HS-5 (cell line): Measurements from ENCODE around the gene LINGO1.

Source experiments
- DNase-seq: peaks from one replicate; pipeline ENCODE4 v3.0.0-alpha.2; 2012; ENCODE audit warnings: low read depth

Gene LINGO1, protein sequence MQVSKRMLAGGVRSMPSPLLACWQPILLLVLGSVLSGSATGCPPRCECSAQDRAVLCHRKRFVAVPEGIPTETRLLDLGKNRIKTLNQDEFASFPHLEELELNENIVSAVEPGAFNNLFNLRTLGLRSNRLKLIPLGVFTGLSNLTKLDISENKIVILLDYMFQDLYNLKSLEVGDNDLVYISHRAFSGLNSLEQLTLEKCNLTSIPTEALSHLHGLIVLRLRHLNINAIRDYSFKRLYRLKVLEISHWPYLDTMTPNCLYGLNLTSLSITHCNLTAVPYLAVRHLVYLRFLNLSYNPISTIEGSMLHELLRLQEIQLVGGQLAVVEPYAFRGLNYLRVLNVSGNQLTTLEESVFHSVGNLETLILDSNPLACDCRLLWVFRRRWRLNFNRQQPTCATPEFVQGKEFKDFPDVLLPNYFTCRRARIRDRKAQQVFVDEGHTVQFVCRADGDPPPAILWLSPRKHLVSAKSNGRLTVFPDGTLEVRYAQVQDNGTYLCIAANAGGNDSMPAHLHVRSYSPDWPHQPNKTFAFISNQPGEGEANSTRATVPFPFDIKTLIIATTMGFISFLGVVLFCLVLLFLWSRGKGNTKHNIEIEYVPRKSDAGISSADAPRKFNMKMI

DNA sequence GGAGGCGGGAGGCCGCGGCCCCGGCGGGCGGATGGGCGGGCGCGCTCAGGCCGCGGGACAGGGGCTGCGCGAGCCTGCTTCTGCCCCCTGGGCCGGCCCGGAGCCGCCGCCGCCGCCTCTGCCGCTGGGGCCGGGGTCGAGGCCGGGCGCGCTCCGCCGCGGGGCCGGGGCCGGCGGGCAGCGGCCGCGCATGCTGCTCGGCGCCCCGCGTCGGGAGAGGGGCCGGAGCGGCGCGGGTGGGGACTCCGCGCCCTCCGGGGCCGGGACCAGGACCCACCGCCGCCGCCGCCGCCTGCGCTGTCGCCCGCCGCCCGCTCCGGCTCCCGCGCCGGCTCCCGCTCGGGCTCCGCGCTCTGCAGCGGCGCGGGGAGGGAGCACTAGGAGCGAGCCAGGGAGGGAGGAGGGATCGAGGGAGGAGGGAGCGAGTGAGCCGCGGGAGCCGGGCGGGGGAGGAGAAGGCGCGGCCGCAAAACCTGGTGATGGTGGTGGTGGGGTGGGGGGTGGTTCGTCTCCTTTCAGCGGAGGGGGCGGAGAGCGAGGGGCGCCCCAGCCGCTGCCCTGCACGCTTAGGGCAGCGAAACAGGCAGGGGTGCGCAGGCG lies at the start of gene LINGO1:
TSS of gene LINGO1 (minus strand) at position 379 of the 600 bp plus-strand sequence. CDS start 597 bp downstream, outside the sequence.
- DNase-seq: no peak

DNA sequence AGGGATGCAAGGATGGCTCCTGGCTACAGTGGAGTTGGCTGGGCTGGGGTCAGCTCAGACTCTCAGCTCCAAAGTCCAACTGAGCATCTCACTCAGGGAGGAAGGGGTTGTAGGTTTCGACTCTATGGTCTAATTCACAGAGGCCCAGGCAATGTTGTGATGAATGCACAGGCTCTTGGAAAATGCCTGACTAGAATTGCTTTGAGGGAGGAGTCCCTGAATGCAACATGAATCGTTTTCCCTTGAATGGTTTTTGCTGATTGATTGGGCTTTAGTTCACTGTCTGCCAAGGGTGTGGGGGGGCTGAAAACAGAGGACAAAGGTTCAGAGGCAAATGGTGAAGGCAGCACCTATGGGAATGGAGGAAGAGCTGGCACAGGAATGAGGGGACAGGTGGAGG lies 48.6 kb upstream of the LINGO1 start:
- DNase-seq: no peak

DNA sequence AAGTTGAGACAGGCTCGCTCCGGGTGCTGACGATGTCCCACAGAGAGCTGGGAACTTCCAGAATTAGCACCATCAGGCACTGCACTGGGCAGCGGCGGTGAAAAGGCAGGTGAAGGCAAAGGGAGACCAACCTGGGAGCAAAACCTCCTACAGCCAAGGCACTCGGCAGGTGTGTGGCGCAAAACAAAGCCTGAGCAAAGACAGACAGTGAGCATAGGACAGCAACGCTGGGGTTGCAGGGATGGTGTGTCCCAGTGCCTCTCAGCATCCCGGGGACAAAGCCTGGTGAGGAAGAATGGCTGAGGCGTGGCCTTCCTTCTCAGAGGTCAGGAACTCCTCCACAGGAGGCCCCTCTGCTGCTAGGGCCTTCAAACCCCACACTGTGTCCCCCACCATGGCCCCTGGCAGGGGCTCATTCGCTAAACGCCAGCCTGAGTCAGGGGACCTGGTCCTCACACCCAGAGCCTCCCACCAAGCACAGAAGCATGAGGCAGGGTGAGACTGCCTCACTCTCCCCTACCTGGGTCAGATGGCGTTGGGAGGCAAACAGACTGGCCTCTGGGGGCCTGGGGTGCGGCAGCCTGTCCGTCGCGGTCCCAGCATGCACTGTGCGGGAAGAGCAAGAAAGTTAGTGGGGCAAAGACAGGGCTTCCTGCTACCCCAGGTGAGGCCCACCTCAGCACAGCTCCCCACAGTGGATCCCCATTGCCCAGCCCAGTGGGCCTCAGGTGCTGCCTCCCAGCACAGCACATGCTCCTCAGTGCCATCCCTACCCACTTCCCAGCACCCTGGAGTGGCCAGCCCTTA lies 44.1 kb upstream of the LINGO1 start:
- DNase-seq: no peak

DNA sequence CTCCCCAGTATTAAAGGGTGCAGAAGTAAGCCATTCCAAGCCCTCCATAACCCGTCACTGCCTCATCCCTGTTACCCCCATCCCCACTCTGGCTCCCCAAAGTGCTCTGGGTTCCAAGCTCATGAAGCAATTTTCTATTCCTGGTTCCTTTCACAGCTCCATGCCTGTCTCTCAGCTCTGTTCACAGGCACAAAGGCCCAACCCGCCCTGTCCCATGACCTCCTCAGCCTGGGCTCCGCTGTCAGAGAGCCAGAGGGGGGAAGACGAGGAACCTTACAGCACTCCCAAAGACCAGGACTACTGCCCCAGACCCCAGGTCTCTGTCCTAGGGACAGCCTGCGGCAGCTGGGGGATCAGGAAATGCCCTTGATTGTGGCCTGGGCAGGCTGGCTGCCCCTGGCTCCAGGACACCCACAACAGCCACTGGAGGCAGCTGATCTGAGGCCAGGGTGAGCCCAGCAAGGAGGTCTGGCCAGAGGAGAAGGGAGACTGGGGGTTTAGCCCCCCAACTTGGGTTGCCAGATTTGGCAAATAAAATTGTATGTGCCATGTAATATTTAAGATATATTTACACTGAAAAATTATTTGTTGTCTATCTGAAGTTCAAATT lies 43.2 kb upstream of the LINGO1 start:
- DNase-seq: no peak

DNA sequence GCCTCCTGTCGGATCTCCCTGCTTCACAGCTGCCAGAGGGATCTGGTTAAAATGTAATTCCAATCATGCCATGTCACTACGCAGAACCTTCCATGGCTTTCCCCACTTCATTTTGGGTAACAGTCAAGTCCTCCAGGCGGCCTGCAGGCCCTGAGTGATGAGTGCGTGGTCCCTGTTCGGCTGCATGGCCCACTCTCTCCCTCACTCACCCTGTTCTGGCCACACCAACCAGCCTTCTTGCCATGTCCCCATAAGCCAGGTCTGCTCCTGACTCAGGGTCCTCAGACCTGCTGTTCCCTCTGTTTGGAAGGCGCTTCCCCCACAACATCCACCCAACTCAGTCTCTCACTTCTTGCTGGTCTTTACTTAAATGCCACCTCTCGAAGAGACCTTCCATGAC lies 41.6 kb upstream of the LINGO1 start:
- no peak for DNase-seq

DNA sequence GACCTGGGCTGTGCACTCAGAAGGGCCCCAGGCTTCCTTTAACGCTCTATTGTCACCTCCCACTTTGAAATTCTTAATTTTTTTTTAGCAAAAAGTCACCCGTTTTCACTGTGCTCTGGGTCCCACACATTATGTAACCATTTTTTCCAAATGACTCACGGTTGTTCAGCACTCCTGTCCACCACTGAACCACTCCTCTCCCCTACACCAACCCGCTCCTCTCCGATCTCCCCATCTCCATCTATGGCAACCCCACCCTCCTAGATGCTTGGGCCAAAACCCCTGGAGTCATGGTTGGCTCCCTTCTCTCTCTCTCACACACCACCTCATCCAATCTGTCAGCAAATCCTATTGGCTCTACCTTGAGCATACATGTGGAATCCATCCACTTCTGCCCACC lies 41.2 kb upstream of the LINGO1 start:
- DNase-seq: no peak

DNA sequence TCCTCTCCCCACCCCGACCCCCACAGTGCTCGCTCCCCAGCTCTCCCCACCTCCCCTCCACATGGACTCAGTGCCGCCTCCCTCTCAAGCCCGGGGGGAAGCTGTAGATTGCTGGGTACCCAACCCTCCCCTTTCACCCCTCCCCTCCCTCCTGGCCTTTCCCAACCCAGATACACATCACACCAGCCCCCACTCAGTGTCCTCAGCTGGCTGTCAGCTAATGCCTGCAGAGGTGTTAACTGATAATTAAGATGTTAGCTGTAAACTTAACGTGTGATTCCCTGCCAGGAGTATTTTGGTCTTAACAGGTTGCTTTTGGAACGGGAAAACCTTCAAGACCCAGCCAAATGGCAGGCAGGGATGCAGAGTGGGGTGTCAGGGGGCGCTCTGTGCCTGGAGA lies 39.4 kb upstream of the LINGO1 start:
- DNase-seq: no peak

DNA sequence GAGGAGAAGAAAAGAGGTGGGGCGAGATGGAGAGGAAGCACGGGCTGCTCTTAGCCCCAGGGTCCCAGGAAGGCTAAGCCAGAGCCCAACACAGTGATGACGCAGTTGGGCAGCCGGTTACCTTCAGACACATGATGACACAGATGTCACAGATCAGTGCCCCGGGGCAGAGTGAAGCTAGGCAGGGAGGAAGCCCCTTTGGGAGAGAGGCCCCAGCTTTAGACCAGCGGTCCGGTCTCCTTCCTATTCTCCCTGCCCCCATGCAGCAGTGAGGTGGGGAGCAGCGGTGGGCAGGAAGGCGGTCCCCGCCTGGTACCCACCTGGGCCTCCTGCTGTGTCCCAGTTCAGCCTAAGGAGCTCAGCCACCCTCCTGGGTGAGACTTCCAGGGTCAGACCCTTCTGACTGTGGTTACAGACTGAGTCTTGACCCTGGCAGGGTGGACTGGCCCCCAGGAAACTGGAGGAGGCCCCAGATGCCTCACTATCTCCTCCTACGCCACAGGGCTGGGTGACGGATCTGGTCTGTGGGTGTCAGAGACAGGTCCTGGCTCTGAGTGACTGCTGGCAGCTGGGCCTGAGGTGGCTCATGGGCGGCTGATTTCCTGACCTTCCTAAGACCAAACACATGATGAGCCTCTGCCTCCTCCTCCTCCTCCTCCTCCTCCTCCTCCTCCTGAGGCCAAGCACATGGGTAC lies 38.8 kb upstream of the LINGO1 start:
- DNase-seq: no peak

DNA sequence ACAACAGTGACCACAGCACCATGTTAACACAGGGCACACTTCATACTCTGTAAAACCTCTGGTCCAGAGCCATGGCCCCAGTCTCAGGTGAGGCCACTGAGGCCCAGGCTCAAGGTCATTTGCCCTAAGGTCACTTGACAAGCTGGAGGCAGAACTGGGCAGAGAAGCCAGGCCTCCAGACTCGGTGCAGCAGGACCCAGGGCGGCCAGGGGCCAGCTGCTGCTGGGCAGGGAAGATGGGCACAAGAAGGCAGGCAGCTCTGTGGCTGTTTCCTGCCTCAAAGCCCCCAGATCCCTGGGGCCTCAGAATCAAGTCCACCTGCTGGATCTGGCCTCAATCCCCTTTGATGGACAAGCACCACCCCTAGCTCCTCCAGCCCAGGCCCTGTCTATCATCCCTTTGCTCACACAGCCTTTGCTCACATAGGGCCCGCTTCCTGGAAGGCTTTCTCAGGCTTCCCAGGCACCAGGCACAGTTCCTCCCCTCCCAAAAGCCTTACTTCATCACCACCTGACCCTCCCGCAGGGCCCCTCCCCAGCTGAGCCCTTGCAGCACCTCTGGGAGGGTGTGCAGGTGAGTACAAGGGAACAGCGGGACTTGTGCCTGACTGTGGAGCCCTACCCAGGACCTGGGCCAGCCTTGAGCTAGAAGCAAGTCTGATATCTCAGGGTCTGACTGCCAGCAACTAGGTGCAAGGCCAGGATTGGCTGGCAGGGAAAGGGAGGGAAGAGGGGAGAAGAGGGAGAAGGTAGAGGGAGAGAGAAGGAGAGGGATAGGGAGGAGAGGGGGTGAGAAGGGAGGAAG lies 38.0 kb upstream of the LINGO1 start:
- DNase-seq: no peak

DNA sequence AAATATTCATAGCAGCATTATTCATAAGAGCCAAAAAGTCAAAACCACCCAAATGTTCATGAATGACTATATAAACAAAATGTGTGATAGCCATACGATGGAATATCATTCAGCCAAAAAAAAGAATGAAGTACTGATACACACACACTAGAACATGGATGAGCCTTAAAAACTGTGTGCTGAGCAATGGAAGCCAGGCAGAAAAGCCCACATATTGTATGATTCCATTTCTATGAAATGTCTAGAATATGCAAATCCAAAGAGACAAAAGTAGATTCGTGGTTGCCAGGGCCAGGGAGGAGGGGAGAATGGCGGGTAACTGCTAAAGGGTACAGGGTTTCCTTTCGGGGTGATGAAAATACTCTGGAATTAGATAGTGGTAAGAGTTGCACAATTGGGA lies 37.2 kb upstream of the LINGO1 start:
- DNase-seq: no peak

DNA sequence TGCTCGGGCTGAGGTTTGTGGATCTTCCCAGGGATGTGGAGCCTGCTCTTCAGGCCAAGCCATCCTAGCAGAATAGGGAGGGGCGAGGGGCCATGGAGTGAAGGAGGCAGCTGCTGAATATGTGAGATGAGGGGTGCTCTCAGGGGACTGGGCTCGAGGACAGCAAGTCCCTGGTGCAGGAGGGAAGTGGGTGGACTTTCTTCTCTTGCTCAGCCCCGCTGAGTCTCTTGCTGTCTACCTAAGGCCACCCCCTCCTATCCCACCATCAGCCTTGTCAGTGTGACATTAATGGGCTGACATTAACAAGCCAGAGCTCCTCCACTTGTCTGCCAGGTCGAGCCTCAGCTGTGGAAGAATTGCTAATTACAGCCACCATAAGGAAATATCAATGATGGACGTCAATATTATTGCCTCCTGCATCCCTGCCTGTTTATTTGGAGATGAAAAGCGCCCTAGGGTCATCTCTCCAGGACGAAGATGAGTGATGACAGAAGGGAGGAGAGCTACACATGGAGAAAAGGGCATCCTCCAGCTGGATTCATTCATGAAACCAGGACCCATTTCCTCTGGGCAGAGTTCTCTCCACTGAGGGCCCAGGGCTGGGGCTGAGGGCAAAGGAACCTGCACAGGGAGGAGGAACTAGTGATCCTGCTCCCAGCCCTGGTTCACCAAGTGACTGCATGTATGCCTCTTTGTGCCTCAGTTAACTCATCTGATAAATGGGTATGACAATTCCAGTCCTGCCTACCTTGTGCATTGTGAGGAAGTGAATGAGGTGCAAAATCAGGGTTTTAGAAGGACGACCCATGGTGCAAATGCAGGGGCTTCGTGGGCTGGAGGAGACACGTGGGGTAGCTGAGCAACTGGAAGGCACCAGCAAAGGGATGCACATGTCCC lies 34.9 kb upstream of the LINGO1 start:
- no peak for DNase-seq

DNA sequence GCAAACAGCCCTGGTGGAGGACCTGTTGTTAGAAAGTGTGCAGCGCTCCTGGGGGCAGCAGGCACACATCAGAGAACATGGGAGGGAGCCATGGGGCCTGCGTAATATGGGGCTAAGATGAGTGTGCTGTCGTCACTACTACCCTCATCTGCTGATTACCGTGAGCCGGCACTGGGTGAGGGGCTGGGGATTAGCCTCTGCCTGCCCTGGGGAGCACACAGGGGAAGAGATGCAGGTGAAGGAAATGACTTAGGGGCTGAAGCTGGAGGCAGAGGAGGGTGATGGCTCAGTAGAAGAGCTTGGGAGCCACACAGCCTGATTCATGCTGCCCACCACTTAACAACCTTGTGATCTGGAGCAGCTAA lies 33.6 kb upstream of the LINGO1 start:
- no peak for DNase-seq

DNA sequence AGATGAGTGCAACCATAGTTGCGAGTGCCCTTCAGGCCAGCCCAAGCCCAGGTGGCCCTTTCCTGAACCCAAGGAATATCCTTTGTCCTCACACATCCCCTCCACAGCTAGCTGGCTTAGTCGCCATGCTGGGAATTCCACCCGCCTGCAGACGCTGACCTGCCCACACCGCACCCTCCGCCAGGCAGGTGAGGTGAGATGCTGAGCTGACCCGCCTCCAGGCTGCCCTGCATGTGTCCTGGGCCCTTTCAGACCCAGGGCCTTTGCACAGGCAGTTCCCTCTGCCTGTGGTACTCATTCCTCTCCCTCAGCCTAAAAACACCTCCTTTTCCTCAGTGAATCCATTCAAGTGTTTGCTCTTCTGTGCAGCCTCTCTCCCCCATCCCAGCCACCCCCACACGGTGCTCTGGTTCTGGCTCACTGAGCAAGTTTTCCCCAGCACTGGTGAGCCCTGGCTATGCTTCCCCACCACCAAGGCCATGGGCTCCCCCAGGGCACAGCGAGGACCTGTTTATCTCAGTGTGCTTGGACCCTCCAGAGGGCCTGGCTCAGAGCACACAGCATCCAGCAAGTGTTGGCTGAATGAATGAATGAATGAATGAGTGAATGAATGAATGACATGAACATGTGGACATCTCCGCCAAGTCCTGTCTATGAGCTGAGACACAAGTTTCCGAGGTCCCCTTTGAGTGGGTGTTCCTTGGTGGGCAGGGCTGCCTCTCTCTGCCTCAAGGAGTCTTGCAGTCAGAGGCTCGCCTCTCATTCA lies 33.0 kb upstream of the LINGO1 start:
- DNase-seq: no peak

DNA sequence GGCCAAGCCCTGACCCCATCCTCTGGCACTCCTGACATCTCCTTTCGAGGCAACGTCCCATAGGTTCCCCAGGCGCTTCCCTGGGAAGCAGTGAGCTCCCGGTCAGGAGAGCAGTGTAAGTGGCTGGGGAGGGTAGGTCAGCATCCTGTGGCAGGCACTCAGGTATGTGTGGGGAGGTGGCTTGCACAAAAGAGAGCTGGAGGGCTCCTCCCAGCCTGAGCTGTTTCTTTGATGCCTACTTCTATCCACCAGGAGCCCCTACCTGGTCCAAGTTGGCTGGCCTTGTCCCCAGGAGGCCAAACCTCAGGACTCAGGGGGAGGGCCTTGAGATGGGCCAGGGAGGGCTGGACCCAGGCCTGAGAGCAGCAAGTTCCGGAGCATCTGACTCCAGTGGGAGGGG lies 31.7 kb upstream of the LINGO1 start:
- no peak for DNase-seq

DNA sequence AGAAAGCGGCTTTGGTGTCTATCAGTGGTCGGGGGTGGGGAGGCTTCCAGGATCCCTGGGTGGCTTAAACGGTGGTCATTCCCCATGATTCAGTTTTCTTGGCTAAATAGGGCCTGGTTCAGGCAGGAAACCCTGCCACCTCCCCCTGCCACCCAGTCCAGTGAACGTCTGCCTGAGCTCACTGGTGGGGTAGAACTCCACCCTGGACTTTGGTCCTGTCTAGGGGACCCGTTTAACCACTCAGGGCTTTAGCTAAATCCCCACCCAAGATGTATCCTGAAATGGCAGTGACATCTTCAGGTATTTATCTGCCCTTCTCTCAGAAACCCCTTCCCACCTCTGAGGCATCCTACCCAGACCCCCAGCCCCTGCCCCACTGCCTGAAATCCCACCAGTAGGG lies 30.5 kb upstream of the LINGO1 start:
- DNase-seq: no peak

DNA sequence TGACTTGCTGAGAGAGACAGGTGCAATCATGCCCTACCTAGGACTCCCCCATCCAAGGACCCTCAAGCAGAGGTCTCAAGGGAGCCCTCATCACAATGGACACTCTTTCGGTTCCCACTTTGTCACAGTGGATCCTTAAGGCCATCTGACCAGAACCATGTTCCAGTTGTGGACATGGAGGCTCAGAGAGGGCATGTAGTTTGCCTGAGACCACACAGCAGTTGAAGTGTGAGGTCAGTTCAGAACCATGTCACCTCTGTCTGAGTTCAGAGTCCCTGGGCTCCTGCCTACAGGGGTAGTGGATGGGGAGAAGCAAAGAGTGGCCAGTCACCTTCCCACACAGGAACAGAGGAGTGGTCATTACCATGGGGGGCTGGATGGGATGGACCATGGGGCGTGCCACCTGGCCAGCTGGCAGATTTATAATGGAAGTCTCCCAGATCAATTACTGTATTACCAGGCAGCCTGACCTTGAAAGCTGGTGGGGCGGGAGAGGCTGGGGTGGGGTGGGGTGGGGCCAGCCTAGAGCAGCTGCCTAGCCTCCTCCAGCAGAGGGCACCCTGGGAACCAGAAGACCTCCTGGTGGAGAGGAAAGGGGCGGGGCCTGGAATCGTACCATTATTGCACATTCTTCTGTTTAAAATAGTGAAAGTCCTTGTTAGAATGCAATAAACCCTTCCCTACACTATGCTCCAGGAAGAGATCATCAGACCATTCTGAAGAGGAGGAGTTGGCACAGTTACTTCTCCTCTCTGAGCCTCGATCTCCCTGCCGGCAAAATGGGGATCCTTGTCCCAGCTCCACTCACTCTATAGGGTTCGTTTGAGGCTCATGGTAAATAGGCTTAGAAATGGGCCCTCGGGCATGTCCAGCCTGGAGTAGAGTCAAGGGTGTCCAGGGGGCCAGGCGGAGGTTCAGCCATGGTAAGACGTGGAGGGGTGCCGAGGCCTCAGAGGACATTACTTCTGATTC lies 26.9 kb upstream of the LINGO1 start:
- peak; percentile 5 for DNase-seq

DNA sequence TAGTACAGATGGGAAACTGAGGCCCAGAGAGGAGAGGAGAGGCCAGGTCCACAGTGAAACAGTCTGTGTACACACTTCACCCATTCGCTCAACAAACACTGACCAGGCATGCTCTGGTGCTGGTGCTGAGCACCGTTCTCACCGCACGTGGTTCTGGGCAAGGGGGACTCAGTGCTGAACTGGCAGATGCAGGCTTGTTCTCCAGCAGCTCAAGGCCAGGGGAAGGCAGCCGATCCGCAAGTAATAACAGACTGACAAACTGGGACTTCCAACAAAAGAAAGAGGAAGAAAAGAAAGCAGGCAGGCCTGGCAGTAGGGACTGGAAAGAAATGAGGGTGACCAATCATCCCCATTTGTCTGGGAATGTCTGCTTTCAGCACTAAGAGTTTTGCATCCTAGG lies 25.6 kb upstream of the LINGO1 start:
- DNase-seq: no peak
